ENCODE measurements around the gene PPM1N.

- TF ChIP-seq EZH2 (IDR thresholded peaks at IDR 0.05; ENCODE audit: borderline replicate concordance) (no peak), EZH2phosphoT487 (IDR thresholded peaks at IDR 0.05; ENCODE audit: low read depth, severe bottlenecking, unreplicated experiment) (no peak)
- TF ChIP-seq, protein P1, sequence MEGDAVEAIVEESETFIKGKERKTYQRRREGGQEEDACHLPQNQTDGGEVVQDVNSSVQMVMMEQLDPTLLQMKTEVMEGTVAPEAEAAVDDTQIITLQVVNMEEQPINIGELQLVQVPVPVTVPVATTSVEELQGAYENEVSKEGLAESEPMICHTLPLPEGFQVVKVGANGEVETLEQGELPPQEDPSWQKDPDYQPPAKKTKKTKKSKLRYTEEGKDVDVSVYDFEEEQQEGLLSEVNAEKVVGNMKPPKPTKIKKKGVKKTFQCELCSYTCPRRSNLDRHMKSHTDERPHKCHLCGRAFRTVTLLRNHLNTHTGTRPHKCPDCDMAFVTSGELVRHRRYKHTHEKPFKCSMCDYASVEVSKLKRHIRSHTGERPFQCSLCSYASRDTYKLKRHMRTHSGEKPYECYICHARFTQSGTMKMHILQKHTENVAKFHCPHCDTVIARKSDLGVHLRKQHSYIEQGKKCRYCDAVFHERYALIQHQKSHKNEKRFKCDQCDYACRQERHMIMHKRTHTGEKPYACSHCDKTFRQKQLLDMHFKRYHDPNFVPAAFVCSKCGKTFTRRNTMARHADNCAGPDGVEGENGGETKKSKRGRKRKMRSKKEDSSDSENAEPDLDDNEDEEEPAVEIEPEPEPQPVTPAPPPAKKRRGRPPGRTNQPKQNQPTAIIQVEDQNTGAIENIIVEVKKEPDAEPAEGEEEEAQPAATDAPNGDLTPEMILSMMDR (IDR thresholded peaks at IDR 0.05; ENCODE audit: poor library complexity) = no peak
Observed at GRCh38 chr19:45451131-45451849, 47.0 kb upstream of the PPM1N start.

Data from hepatocyte (in vitro differentiated cells).